K562 (cell line): ENCODE data around the gene ALOX12B. TPM values are rescaled to one million over a fixed set of nuclear protein-coding genes. Genes with fewer than 3 reads are reported as not detected.

Experiments used
- ATAC-seq: fragments of 200-7000 bp; cut with Tn5 transposase; 3 replicates; pipeline ENCODE4 v1.9.1; 2020; ENCODE audit warnings: moderate library complexity
- BruUV-seq: library from RNA; stranded (reverse); fragments of 400-500 nt; replicated peaks from 2 replicates; lab custom pipeline; 2021; lab: Mats Ljungman, UMichigan
- CTCF ChIA-PET: fragments of 300-600 bp; formaldehyde crosslinking; extraction: SDS; loops from one replicate; lab custom pipeline; 2021; ENCODE audit warnings: low intra/inter-chr PET ratio; lab: Yijun Ruan, JAX
- POLR2A ChIA-PET: fragments of 300-600, 350-650 bp; sonication (Branson Sonifier 250); formaldehyde crosslinking; extraction: SDS; loops from one replicate; lab custom pipeline; 2021; ENCODE audit warnings: antibody characterized with exemption, inconsistent platforms; lab: Yijun Ruan, JAX
- DNase-seq, 4 experiments: peaks; one replicate each; pipeline versions ENCODE4 v3.0.0 to v3.0.0-alpha.2; 2011 to 2018; ENCODE audit warnings: low spot score in 3 of 4, mixed read lengths in 3 of 4; ENCODE audit errors: extremely low read depth in 1 of 4
- FAIRE-seq: peaks from 2 replicates; lab custom pipeline; 2011; peaks lifted over from hg19 to GRCh38; lab: Jason Lieb, UNC
- H2AFZ ChIP-seq: 2 replicates; pipeline ENCODE4 v1.6.0; 2011; ENCODE audit warnings: low read depth, low read length, control low read depth, inconsistent platforms
- H3K27ac ChIP-seq: fragments of 200-600 bp; 3 replicates; pipeline ENCODE4 v1.8.0; 2011; ENCODE audit warnings: low read depth, mild to moderate bottlenecking, control low read depth, inconsistent platforms, low read length, moderate library complexity, mixed read lengths; ENCODE audit errors: extremely low read depth
- H3K27me3 ChIP-seq, 2 experiments: fragments of 300-600 bp in 1 of 2; 2 replicates in 1 of 2; 3 replicates in 1 of 2; pipeline versions ENCODE4 v1.6.0 to v1.8.0; 2011; ENCODE audit warnings: inconsistent platforms in 2 of 2, low read length in 2 of 2, mild to moderate bottlenecking in 1 of 2, mixed read lengths in 1 of 2, moderate library complexity in 1 of 2; ENCODE audit not compliant: control insufficient read depth in 2 of 2, insufficient read depth in 2 of 2
- H3K36me3 ChIP-seq: fragments of 300-600 bp; 3 replicates; pipeline ENCODE4 v1.8.0; 2011; ENCODE audit warnings: mild to moderate bottlenecking, low read length, inconsistent platforms; ENCODE audit not compliant: control insufficient read depth, insufficient read depth
- H3K4me1 ChIP-seq, 2 experiments: fragments of 200-600 bp in 1 of 2; replicated peaks in 1 of 2; 2 replicates in 1 of 2; 3 replicates in 1 of 2; pipeline versions ENCODE4 v1.5.1 to v1.8.0; 2011; ENCODE audit warnings: inconsistent platforms in 2 of 2, low read length in 2 of 2, mild to moderate bottlenecking in 1 of 2, mixed read lengths in 1 of 2, moderate library complexity in 1 of 2; ENCODE audit not compliant: control insufficient read depth in 2 of 2, insufficient read depth in 2 of 2
- H3K4me2 ChIP-seq: 2 replicates; pipeline ENCODE4 v1.6.1; 2011; ENCODE audit warnings: low read length, control low read depth, inconsistent platforms, mixed read lengths; ENCODE audit not compliant: insufficient read depth
- H3K4me3 ChIP-seq: fragments of 200-600 bp; sonication (generic), shearing (Covaris generic); 2 replicates; pipeline ENCODE4 v1.5.1; 2016; ENCODE audit warnings: control low read depth, inconsistent platforms
- H3K79me2 ChIP-seq: fragments of 200-600 bp; 3 replicates; pipeline ENCODE4 v1.8.0; 2011; ENCODE audit warnings: low read length, inconsistent platforms; ENCODE audit not compliant: control insufficient read depth, insufficient read depth
- H3K9ac ChIP-seq, 2 experiments: 2 replicates each; pipeline versions ENCODE4 v1.6.0 to v1.6.1; 2011; ENCODE audit warnings: low read depth in 2 of 2, low read length in 2 of 2, control low read depth in 1 of 2, inconsistent platforms in 1 of 2, mild to moderate bottlenecking in 1 of 2, mixed read lengths in 1 of 2; ENCODE audit not compliant: insufficient read depth in 1 of 2
- H3K9me1 ChIP-seq: one replicate; pipeline ENCODE4 v1.6.0; 2011; ENCODE audit warnings: inconsistent platforms, mild to moderate bottlenecking, low read length, moderate library complexity; ENCODE audit not compliant: control insufficient read depth, insufficient read depth
- H3K9me3 ChIP-seq: replicated peaks from 2 replicates; pipeline ENCODE4 v1.5.1; 2011; ENCODE audit warnings: low read depth, low read length, inconsistent platforms; ENCODE audit not compliant: control insufficient read depth, insufficient read depth
- H4K20me1 ChIP-seq: replicated peaks from 2 replicates; pipeline ENCODE4 v1.6.1; 2011; ENCODE audit warnings: low read length, inconsistent platforms, mixed read lengths; ENCODE audit not compliant: control insufficient read depth, insufficient read depth
- BDP1 ChIP-seq: IDR thresholded peaks from 3 replicates; pipeline ENCODE4 v1.6.1; 2011; ENCODE audit not compliant: insufficient read length, insufficient read depth
- BHLHE40 ChIP-seq: IDR thresholded peaks from 2 replicates; pipeline ENCODE4 v1.6.1; 2011; ENCODE audit warnings: low read length, improper control_type of control experiment
- CBX3 ChIP-seq, 2 experiments: IDR thresholded peaks; 1 replicate in 1 of 2; 2 replicates in 1 of 2; pipeline ENCODE4 v1.6.1; 2012; ENCODE audit warnings: inconsistent platforms in 2 of 2, low read length in 2 of 2, borderline replicate concordance in 1 of 2, control low read depth in 1 of 2
- ETS2 ChIP-seq: IDR thresholded peaks from 2 replicates; pipeline ENCODE4 v1.6.1; 2016; ENCODE audit warnings: borderline replicate concordance, missing genetic modification characterization, mild to moderate bottlenecking, moderate library complexity, missing compliant biosample characterization; ENCODE audit not compliant: poor library complexity, severe bottlenecking
- ETV1 ChIP-seq: fragments of 450-650 bp; conservative IDR thresholded peaks from 2 replicates; pipeline ENCODE4 v1.6.1; 2016; ENCODE audit warnings: missing genetic modification characterization, control low read depth, low read depth, missing compliant biosample characterization
- KAT8 ChIP-seq: fragments of 450-650 bp; IDR thresholded peaks from 2 replicates; pipeline ENCODE4 v1.6.1; 2016; ENCODE audit warnings: low read depth, mild to moderate bottlenecking
- MEF2A ChIP-seq: IDR thresholded peaks from 2 replicates; pipeline ENCODE4 v1.6.1; 2011; ENCODE audit warnings: low read depth, mild to moderate bottlenecking, low read length, moderate library complexity; ENCODE audit not compliant: control insufficient read depth
- PHB2 ChIP-seq: fragments of 450-650 bp; IDR thresholded peaks from 2 replicates; pipeline ENCODE4 v1.6.1; 2017; ENCODE audit warnings: low read depth
- PPARD ChIP-seq: fragments of 250-450 bp; sonication (Bioruptor Pico); IDR thresholded peaks from 2 replicates; pipeline ENCODE4 v1.8.0; 2022; ENCODE audit warnings: inconsistent platforms, mild to moderate bottlenecking, moderate library complexity
- PRPF4 ChIP-seq: fragments of 200-400 bp; formaldehyde crosslinking; IDR thresholded peaks from one replicate; pipeline ENCODE4 v1.6.1; 2017; ENCODE audit warnings: low read length, low read depth, mild to moderate bottlenecking; ENCODE audit not compliant: insufficient read depth, poor library complexity, severe bottlenecking
- RAD51 ChIP-seq: fragments of 450-650 bp; IDR thresholded peaks from 2 replicates; pipeline ENCODE4 v1.7.1; 2016; ENCODE audit warnings: low read depth, mild to moderate bottlenecking, borderline replicate concordance
- RFX5 ChIP-seq: IDR thresholded peaks from 2 replicates; pipeline ENCODE4 v1.6.1; 2011; ENCODE audit warnings: low read depth, mild to moderate bottlenecking, improper control_type of control experiment, low read length
- SMAD4 ChIP-seq: fragments of 250-450 bp; sonication (Bioruptor Pico); conservative IDR thresholded peaks from 2 replicates; pipeline ENCODE4 v1.8.0; 2021; ENCODE audit warnings: inconsistent platforms, mild to moderate bottlenecking, moderate library complexity
- XRCC5 ChIP-seq: fragments of 200-400 bp; formaldehyde crosslinking; IDR thresholded peaks from 2 replicates; pipeline ENCODE4 v1.6.1; 2017; ENCODE audit warnings: low read depth, mild to moderate bottlenecking, low read length
- ZBED1 ChIP-seq: IDR thresholded peaks from 2 replicates; pipeline ENCODE4 v1.6.1; 2014
- ZNF41 ChIP-seq: fragments of 250-450 bp; sonication (Bioruptor Pico); conservative IDR thresholded peaks from 2 replicates; pipeline ENCODE4 v1.4.0; 2020; ENCODE audit warnings: mild to moderate bottlenecking
- WGBS: fragments of 100-300 bp; shearing (Covaris generic); methylation state at CpG from one replicate; pipeline ENCODE4 v1.1.6; 2016; ENCODE audit warnings: low coverage, mixed read lengths; ENCODE audit not compliant: insufficient coverage; ENCODE audit errors: missing lambda C conversion rate; 5-methylcytosine and 5-hydroxymethylcytosine counted together
- in situ Hi-C: fragments of 300-500 bp; cut with MboI; formaldehyde crosslinking; loops from 4 replicates; pipeline ENCODE4 v1.15.0; 2018; ENCODE audit warnings: inconsistent platforms, mixed read lengths
- intact Hi-C: fragments of 100-400 bp; cut with micrococcal nuclease; formaldehyde crosslinking; loops from 2 replicates; pipeline ENCODE4 v1.14.2; 2022
- polyA plus RNA-seq, 8 experiments: library from polyadenylated mRNA; depleted of rRNA in 4 of 8; stranded (reverse) in 5 of 8; unstranded in 3 of 8; fragments of >200 nt; fragmentation: Nextera tagmentation in 2 of 8; fragmentation: Illumina TruSeq in 1 of 8; extraction: Ambion mirVana in 2 of 8; extraction: Trizol in 1 of 8; gene quantifications; 2 replicates each; pipeline versions ENCODE4 v1.2.1 to v1.2.3, GENCODE V29; 2011 to 2014; ENCODE audit warnings: inconsistent platforms in 1 of 8, missing spikeins in 1 of 8
- total RNA-seq, 7 experiments: library from RNA; depleted of rRNA in 6 of 7; stranded (reverse); fragments of >200 nt in 6 of 7; fragmentation: Illumina TruSeq in 2 of 7; extraction: Trizol in 2 of 7; gene quantifications; 2 replicates each; pipeline versions ENCODE4 v1.2.1 to v1.2.3, GENCODE V29; 2011 to 2021; ENCODE audit warnings: low replicate concordance in 1 of 7
- TF ChIP-seq, protein P1 (sequence below): fragments of 450-650 bp; conservative IDR thresholded peaks from 2 replicates; pipeline ENCODE4 v1.6.1; 2016; ENCODE audit warnings: missing genetic modification characterization, low read depth, mild to moderate bottlenecking, missing compliant biosample characterization, moderate library complexity

Gene ALOX12B
- total and polyA plus RNA-seq, 9 of the 15 experiments (the other 6 are each of a cell fraction or from before 2014, with no cell fraction given): not detected

DNA sequence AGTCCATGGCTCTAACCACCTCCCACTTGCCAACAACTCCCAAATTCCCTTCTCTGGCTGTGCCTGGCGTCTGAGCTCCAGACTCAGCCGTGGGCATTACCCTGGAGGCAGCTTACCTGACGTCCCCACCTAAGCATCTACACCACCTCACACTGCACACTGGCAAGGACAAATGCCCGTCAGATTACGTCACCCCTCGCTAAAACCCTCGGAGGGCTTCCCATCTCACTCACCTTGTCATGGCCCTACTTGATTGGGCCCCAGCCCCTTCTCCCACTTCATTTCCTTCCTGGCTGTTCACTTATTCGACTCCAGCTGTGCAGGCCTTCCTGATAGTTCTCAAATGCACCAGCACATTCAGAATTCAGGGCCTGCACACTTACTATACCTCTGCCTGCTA, 17.4 kb upstream of the ALOX12B start:
- Histone ChIP-seq H3K4me1 (peaks cover 10 to 14% of the 10 kb centered on the region in 2 experiments; a peak in 4 of 5 replicates), H3K9me1 (no peaks in the 10 kb centered on the region), H3K27me3 (no peaks in the 10 kb centered on the region), H3K4me2 (no peak overlapping the region), H3K79me2 (no peaks in the 10 kb centered on the region), H2AFZ (no peak overlapping the region), H3K27ac (no peak overlapping the region), H3K9me3 (no peaks in the 10 kb centered on the region), H3K36me3 (no peaks in the 10 kb centered on the region), H3K4me3 (no peak overlapping the region), H3K9ac (no peak overlapping the region)
- in situ Hi-C loops: no loop called here
- DNase-seq: no peak
- BruUV-seq: no TSS peak
- no peak for FAIRE-seq
- POLR2A ChIA-PET: interaction anchor here (0.8 to 1.4 kb wide), 2 partner anchors 42 to 82 kb away, joined by 3 to 5 read pairs; no protein-coding TSS in a partner anchor
- CTCF ChIA-PET: no interaction called here
- ATAC-seq: no peak
- 51% methylated on average over 8 of the region's 8 CpGs for WGBS
- TF ChIP-seq XRCC5 (no peak), PPARD (CRISPR knock-in tag) (no peak), RAD51 (no peak), ETV1 (tag) (no peak), MEF2A (no peak), BHLHE40 (no peak), ETS2 (tag) (no peak), ZNF41 (CRISPR knock-in tag) (no peak), KAT8 (no peak), PHB2 (no peak), ZBED1 (no peak), PRPF4 (no peak), BDP1 (no peak), SMAD4 (CRISPR knock-in tag) (no peak), RFX5 (no peak), CBX3 (IDR thresholded peaks at IDR 0.05; ENCODE audit: borderline replicate concordance in 1 of 2, low read length in 2 of 2) (no peak)
- TF ChIP-seq, protein P1, sequence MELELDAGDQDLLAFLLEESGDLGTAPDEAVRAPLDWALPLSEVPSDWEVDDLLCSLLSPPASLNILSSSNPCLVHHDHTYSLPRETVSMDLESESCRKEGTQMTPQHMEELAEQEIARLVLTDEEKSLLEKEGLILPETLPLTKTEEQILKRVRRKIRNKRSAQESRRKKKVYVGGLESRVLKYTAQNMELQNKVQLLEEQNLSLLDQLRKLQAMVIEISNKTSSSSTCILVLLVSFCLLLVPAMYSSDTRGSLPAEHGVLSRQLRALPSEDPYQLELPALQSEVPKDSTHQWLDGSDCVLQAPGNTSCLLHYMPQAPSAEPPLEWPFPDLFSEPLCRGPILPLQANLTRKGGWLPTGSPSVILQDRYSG (tag): no peak
- TF ChIP-seq, all 486 proteins: peak for 0
- no peaks in the 10 kb centered on the region for H4K20me1 ChIP-seq
- intact Hi-C loops: no loop called here
